Measurements from ENCODE around the gene PTPN1.
"Not testable (repeated sequence)": the region's sequence is repeated elsewhere in the genome, so short reads cannot be mapped to it uniquely, and the experiment has no call there.

The PTPN1 gene

GRCh38 chr20:50594591-50595432 lies 84.6 kb downstream of the PTPN1 start:
- H3K4me3 ChIP-seq (ENCODE audit: low read length) = no peak overlapping the region
- no peak for TF ChIP-seq ZNF274 (IDR thresholded peaks at IDR 0.05; ENCODE audit: low read depth, low read length)

DNA sequence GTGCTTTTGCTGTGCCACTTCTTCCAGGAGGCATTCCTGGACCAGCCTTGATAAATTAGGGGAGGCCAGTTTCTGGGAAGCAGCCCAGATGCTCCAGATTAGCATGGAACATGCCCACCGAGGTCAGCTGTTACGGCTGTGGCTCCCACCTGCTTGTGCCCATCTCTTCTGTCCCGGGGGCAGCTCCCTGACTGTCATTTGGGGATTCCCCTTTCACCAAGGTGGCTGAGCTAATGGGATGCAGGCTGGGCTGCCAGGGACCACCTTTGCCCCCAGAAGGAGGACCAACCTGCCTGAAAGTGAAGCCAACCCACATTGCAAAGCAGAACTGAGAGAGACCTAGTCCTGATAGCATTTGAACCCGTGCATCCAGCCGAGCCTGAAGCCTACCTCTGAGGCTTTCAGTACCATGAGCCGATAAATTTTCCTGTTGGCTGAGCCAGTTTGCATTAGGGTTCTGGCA lies 85.3 kb downstream of the PTPN1 start:
- no peak for TF ChIP-seq ZNF274 (IDR thresholded peaks at IDR 0.05; ENCODE audit: low read depth, low read length)
- H3K4me3 ChIP-seq (ENCODE audit: low read length) = no peak overlapping the region

GRCh38 chr20:50595988-50596693 lies 86.0 kb downstream of the PTPN1 start:
- TF ChIP-seq ZNF274 (IDR thresholded peaks at IDR 0.05; ENCODE audit: low read depth, low read length) = no peak
- H3K4me3 ChIP-seq (ENCODE audit: low read length) = no peak overlapping the region

DNA sequence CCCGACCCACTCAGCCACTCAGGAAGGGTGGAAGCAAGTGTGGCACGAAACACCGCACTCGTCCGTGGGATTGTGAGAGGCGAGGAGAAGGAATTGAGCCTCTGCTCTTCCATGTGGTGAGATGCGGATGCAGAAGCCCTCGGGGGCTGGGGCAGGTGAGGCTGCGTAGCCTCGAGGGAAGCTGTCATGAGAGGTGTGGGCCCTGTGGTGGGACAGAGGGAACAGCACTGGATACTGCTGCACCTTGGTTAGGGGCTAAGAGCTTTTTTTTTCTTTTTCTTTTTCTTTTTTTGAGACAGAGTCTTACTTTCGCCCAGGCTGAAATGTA lies 86.5 kb downstream of the PTPN1 start:
- TF ChIP-seq ZNF274 (IDR thresholded peaks at IDR 0.05; ENCODE audit: low read depth, low read length) = no peak
- no peak overlapping the region for H3K4me3 ChIP-seq (ENCODE audit: low read length)

- no peak for TF ChIP-seq ZNF274 (IDR thresholded peaks at IDR 0.05; ENCODE audit: low read depth, low read length)
- H3K4me3 ChIP-seq (ENCODE audit: low read length) = no peak overlapping the region
Observed at GRCh38 chr20:50597406-50597969, 87.3 kb downstream of the PTPN1 start.

GRCh38 chr20:50598074-50598473 lies 87.9 kb downstream of the PTPN1 start:
- no peak for TF ChIP-seq ZNF274 (IDR thresholded peaks at IDR 0.05; ENCODE audit: low read depth, low read length)
- H3K4me3 ChIP-seq (ENCODE audit: low read length) = no peak overlapping the region

- H3K4me3 ChIP-seq (ENCODE audit: low read length) = not testable (repeated sequence)
Observed at GRCh38 chr20:50598768-50599167, 88.6 kb downstream of the PTPN1 start.

DNA sequence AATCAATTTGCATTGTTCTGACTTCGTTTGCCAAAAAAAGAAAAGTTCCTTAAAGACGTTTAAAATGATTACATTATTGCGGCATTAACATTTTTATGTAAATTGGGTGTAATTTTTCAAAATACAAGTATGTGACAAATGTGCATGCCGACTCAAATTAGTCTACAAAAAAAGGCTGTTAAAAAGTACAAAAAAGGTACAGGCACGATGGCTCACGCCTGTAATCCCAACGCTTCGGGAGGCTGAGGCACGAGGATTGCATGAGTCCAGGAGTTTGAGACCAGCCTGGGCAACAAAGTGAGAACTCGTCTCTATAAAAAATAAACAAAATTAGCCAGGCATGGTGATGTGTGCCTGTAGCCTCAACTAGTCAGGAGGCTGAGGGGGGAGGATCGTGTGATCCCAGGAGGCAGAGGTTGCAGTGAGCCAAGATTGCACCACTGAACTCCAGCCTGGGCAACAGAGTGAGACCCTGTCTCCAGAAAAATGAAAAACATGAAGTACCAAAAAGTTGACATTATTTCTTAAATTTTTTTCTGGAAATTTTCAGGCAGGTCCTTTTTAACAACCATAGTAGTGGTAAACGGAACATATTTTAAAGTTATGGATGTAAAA lies 90.2 kb downstream of the PTPN1 start:
- no peak for TF ChIP-seq ZNF274 (IDR thresholded peaks at IDR 0.05; ENCODE audit: low read depth, low read length)
- no peak overlapping the region for H3K4me3 ChIP-seq (ENCODE audit: low read length)

GRCh38 chr20:50601511-50602431 lies 91.6 kb downstream of the PTPN1 start:
- no peak overlapping the region for H3K4me3 ChIP-seq (ENCODE audit: low read length)
- no peak for TF ChIP-seq ZNF274 (IDR thresholded peaks at IDR 0.05; ENCODE audit: low read depth, low read length)

- H3K4me3 ChIP-seq (ENCODE audit: low read length) = no peak overlapping the region
- no peak for TF ChIP-seq ZNF274 (IDR thresholded peaks at IDR 0.05; ENCODE audit: low read depth, low read length)
Observed at GRCh38 chr20:50602432-50603088, 92.4 kb downstream of the PTPN1 start.

DNA sequence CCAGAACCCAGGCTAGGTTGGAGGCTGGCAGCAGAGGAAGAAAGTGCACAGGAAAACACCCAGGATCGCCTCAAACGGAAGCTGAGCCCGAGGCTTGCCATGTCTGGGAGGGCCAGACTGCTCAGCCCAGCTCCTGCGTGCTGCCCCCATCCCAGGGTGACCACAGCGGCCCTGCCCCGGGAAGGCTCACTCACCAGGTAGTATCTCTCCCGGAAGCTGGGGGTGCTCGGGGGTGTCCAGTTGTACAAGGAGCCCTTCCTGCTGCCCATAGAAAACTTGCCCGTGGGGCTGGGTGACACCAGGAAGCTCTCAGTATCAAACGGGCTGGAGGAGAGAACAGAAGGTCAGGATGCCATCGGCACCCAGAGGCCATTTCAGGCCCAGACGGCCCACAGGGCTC lies 94.3 kb downstream of the PTPN1 start:
- no peak overlapping the region for H3K4me3 ChIP-seq (ENCODE audit: low read length)

GRCh38 chr20:50605136-50605535 lies 95.0 kb downstream of the PTPN1 start:
- TF ChIP-seq ZNF274 (IDR thresholded peaks at IDR 0.05; ENCODE audit: low read depth, low read length) = no peak
- no peak overlapping the region for H3K4me3 ChIP-seq (ENCODE audit: low read length)

More for the DNA sequence above, 94.3 kb downstream of the PTPN1 start:
- no peak for TF ChIP-seq ZNF274 (IDR thresholded peaks at IDR 0.05; ENCODE audit: low read depth, low read length)

DNA sequence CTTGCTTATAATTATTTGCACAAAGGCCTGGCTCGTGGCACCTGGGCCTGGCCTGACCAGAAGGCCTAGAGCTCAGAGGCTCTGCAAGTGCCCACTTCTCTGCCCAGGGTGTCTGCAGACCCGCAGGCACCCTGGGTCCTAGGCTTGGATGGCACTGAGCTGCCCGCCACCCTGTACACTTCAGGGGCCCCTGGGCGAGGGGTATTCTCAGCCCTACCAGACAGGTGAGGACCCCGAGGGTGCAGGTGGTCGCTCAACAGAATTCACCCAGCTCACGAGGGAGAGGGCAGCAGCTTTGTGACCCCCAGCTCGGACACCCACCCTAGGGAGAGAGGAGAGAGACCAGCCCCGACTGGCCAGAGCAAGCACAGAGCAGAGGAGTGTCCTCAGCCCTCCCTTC lies 97.3 kb downstream of the PTPN1 start:
- no peak for TF ChIP-seq ZNF274 (IDR thresholded peaks at IDR 0.05; ENCODE audit: low read depth, low read length)
- no peak overlapping the region for H3K4me3 ChIP-seq (ENCODE audit: low read length)
